Prostate gland (tissue), 2 donors: ENCODE measurements around the gene SPTBN1. TPM values are rescaled to one million over a fixed set of nuclear protein-coding genes. Genes with fewer than 3 reads are reported as not detected.

ENCODE experiments used
- DNase-seq: peaks from one replicate; pipeline ENCODE4 v3.0.0-alpha.2; 2019; ENCODE audit warnings: low spot score
- H3K27ac ChIP-seq, 2 donors: fragments of 200-600 bp; sonication (generic); 2 replicates each; pipeline ENCODE4 v1.5.1; 2017 to 2019
- H3K27me3 ChIP-seq: fragments of 200-600 bp; sonication (generic); replicated peaks from 2 replicates; pipeline ENCODE4 v1.5.1; 2019; ENCODE audit not compliant: insufficient read depth
- H3K36me3 ChIP-seq, 2 donors: fragments of 200-600 bp; sonication (generic); 1 replicate in 1 of 2; 2 replicates in 1 of 2; pipeline versions ENCODE4 v1.5.1 to v1.8.1; 2017 to 2019
- H3K4me1 ChIP-seq: fragments of 200-600 bp; sonication (generic); replicated peaks from 2 replicates; pipeline ENCODE4 v1.5.1; 2019
- H3K4me3 ChIP-seq, 2 donors: fragments of 200-600 bp; sonication (generic); 2 replicates each; pipeline ENCODE4 v1.5.1; 2017 to 2019
- H3K9me3 ChIP-seq: fragments of 200-600 bp; sonication (generic); 2 replicates; pipeline ENCODE4 v1.5.1; 2017
- POLR2A ChIP-seq: fragments of 450-650 bp; IDR thresholded peaks from one replicate; pipeline ENCODE4 v1.6.1; 2016; ENCODE audit warnings: antibody characterized with exemption, mild to moderate bottlenecking
- POLR2AphosphoS5 ChIP-seq: sonication (generic); formaldehyde crosslinking; IDR thresholded peaks from one replicate; pipeline ENCODE4 v1.6.1; 2017; ENCODE audit warnings: antibody characterized with exemption
- WGBS: methylation state at CpG from one replicate; pipeline ENCODE4 v1.1.5; 2018; 5-methylcytosine and 5-hydroxymethylcytosine counted together
- intact Hi-C: fragments of 100-400 bp; cut with DNase I; formaldehyde crosslinking; loops from one replicate; pipeline ENCODE4 v1.14.2; 2022
- total RNA-seq, 2 donors: library from RNA; depleted of rRNA; stranded (reverse); fragments of >200 nt; gene quantifications; one replicate each; pipeline ENCODE4 v1.1.0, GENCODE V29; 2016
- TF ChIP-seq, protein P1 (sequence below), 4 experiments: fragments of 200-600 bp in 2 of 4; fragments of 450-650 bp in 2 of 4; sonication (generic) in 2 of 4; IDR thresholded peaks; 1 replicate in 3 of 4; 2 replicates in 1 of 4; pipeline ENCODE4 v1.5.1; 2016 to 2019; ENCODE audit warnings: antibody characterized with exemption in 4 of 4, mild to moderate bottlenecking in 2 of 4, moderate library complexity in 2 of 4

SPTBN1 gene
- total RNA-seq, 2 donors from 2014 or later, result 146 to 348 TPM

DNA sequence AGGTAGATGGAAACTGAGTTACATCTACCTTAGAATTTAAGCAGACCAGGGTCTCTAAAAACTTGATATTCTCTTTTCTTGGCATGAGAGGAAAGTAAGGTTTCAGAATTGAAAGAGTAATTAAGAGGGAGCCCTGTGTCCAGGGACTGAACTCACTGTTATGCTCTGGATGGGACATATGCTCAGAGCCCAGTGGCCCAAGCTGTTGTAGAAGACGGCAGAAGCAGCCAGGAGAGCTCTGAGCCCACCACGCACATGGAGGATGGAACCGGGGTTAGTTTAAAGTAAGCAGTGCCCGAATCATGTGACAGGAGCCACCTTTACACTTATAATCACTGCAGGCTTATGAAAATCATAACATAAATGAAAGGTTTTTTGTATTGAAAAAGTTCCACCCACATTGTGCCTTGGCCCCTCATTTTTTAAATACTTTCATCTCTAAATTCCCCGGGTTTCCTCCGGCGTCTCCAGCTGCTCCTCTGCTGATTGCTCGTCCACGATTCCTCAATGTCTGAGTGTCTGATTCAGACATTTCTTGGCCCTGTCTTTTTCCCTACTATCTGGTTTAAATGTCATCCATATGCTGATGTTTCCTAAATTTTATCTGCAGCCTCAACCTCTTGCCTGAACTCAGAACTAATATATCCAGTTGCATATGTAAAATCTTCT lies 36.1 kb upstream of the SPTBN1 start:
- Histone ChIP-seq H3K9me3 (no peaks in the 10 kb centered on the region), H3K4me1 (no peaks in the 10 kb centered on the region), H3K4me3 (no peak overlapping the region), H3K27ac (no peak overlapping the region), H3K27me3 (no peaks in the 10 kb centered on the region), H3K36me3 (no peaks in the 10 kb centered on the region)
- DNase-seq, result no peak
- intact Hi-C loops, result no loop called here
- 85% methylated on average over 9 of the region's 9 CpGs for WGBS
- TF ChIP-seq POLR2AphosphoS5, result no peak
- no peak for TF ChIP-seq POLR2A
- TF ChIP-seq, protein P1, sequence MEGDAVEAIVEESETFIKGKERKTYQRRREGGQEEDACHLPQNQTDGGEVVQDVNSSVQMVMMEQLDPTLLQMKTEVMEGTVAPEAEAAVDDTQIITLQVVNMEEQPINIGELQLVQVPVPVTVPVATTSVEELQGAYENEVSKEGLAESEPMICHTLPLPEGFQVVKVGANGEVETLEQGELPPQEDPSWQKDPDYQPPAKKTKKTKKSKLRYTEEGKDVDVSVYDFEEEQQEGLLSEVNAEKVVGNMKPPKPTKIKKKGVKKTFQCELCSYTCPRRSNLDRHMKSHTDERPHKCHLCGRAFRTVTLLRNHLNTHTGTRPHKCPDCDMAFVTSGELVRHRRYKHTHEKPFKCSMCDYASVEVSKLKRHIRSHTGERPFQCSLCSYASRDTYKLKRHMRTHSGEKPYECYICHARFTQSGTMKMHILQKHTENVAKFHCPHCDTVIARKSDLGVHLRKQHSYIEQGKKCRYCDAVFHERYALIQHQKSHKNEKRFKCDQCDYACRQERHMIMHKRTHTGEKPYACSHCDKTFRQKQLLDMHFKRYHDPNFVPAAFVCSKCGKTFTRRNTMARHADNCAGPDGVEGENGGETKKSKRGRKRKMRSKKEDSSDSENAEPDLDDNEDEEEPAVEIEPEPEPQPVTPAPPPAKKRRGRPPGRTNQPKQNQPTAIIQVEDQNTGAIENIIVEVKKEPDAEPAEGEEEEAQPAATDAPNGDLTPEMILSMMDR (IDR thresholded peaks at IDR 0.05), result no peak

DNA sequence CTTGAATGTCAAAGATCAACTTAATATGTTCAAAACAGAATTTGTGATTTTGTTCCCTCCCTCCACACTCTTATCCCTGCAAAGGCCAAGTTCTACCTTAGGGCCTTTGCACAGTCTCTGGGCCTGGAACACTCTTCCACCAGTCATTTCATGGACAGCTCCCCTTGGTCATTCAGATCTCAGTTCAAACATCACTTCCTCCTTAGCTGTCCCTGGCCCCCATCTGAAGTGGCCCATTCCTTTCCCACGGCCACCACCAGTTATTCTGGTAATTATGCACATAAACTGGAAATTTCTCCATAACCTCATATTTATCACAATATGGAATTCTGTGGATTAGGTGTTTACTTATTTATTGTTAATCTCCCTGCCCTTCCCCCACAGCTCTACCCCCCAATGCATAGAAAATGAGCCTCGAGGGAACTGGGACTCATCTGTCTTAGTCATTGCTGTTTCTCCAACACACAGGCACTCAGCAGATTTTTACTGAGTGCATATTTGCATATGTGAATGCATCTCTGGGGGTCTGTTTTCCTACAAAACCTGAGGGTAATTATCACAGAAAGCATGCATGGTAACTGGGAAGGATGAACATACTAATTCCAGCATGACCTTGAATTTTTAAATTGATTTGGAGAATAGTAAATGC lies 35.5 kb upstream of the SPTBN1 start:
- Histone ChIP-seq H3K4me3 (no peak overlapping the region), H3K27ac (no peak overlapping the region), H3K36me3 (no peaks in the 10 kb centered on the region), H3K9me3 (no peaks in the 10 kb centered on the region), H3K4me1 (no peaks in the 10 kb centered on the region), H3K27me3 (no peaks in the 10 kb centered on the region)
- no peak for DNase-seq
- 76% methylated on average over 2 of the region's 2 CpGs for WGBS
- no peak for TF ChIP-seq POLR2AphosphoS5
- TF ChIP-seq, protein P1 (IDR thresholded peaks at IDR 0.05), result no peak
- no peak for TF ChIP-seq POLR2A
- intact Hi-C loops, result no loop called here

DNA sequence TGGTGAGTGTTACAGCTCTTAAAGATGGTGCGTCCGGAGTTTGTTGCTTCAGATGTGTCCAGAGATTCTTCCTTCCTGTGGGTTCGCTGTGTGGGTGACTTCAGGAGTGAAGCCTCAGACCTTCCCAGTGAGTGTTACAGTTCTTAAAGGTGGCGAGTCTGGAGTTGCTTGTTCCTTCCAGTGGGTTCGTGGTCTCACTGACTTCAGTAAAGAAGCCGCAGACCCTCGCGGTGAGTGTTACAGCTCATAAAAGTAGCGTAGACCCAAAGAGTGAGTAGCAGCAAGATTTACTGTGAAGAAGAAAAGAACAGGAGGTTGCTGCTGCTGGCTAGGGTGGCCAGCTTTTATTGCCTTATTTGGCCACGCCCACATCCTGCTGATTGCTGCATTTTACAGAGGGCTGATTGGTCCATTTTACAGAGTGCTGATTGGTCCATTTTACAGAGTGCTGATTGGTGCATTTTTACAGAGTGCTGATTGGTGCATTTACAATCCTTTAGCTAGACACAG lies 34.0 kb upstream of the SPTBN1 start:
- H3K4me1 ChIP-seq, result no peaks in the 10 kb centered on the region
- TF ChIP-seq POLR2A (no peak), POLR2AphosphoS5 (no peak)
- TF ChIP-seq, protein P1 (IDR thresholded peaks at IDR 0.05), result no peak
- H3K36me3 ChIP-seq, result no peaks in the 10 kb centered on the region
- no peak overlapping the region for H3K27ac ChIP-seq
- intact Hi-C loops, result no loop called here
- no peaks in the 10 kb centered on the region for H3K9me3 ChIP-seq
- H3K4me3 ChIP-seq, result no peak overlapping the region
- DNase-seq, result no peak
- H3K27me3 ChIP-seq, result no peaks in the 10 kb centered on the region
- 85% methylated on average over 10 of the region's 10 CpGs for WGBS

DNA sequence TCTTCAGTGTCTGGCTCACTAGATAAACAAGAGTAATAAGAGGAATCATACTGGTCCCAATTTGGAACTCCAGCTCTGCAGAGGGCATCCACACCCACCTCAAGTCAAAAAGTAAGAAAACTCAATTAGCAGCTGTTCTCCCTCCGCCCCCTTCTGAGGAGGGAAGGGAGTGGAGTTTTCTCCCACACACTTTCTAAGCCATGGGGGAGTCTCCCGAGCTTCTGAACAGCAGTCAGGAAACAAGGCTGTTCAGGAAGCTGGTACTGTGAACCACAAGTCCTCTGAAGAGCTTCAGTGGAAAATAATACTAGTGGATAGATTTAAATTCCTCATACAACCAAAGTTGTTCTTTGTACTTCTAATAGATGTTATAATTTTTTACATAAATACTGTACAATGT lies 32.9 kb upstream of the SPTBN1 start:
- Histone ChIP-seq H3K9me3 (no peaks in the 10 kb centered on the region), H3K27me3 (no peaks in the 10 kb centered on the region), H3K4me3 (no peak overlapping the region), H3K36me3 (no peaks in the 10 kb centered on the region), H3K4me1 (no peaks in the 10 kb centered on the region), H3K27ac (no peak overlapping the region)
- intact Hi-C loops, result no loop called here
- no peak for DNase-seq
- 63% methylated on average over 2 of the region's 2 CpGs for WGBS
- no peak for TF ChIP-seq POLR2AphosphoS5
- no peak for TF ChIP-seq POLR2A
- TF ChIP-seq, protein P1 (IDR thresholded peaks at IDR 0.05), result no peak
